Endothelial cell of umbilical vein (primary cell): ENCODE results near the gene MFRP. TPM values are rescaled to one million over a fixed set of nuclear protein-coding genes. Genes with fewer than 3 reads are reported as not detected.

Experiments used
- BruUV-seq: library from RNA; stranded (reverse); fragments of 400-500 nt; replicated peaks from 2 replicates; lab custom pipeline; 2021; lab: Mats Ljungman, UMichigan
- CTCF ChIA-PET: fragments of 300-600, 350-600 bp; sonication (Branson Sonifier 250); formaldehyde crosslinking; loops from one replicate; lab custom pipeline; 2021; ENCODE audit warnings: antibody characterized with exemption, inconsistent platforms; lab: Charles Lee
- POLR2A ChIA-PET: fragments of 300-600, 350-600 bp; sonication (Branson Sonifier 250); formaldehyde crosslinking; loops from one replicate; lab custom pipeline; 2021; ENCODE audit warnings: antibody characterized with exemption, inconsistent platforms; lab: Charles Lee
- DNase-seq: peaks from one replicate; pipeline ENCODE4 v3.0.0-alpha.2; 2011; ENCODE audit warnings: low read depth, low spot score
- FAIRE-seq: peaks from 2 replicates; lab custom pipeline; 2011; peaks lifted over from hg19 to GRCh38; lab: Jason Lieb, UNC
- H2AFZ ChIP-seq: 2 replicates; pipeline ENCODE4 v1.6.0; 2012; ENCODE audit warnings: low read depth, low read length, control low read depth, inconsistent platforms
- H3K27ac ChIP-seq: 2 replicates; pipeline ENCODE4 v1.5.1; 2011; ENCODE audit warnings: low read depth, mild to moderate bottlenecking, control low read depth, low read length, moderate library complexity; ENCODE audit not compliant: insufficient read depth
- H3K27me3 ChIP-seq, 2 experiments: 2 replicates each; pipeline versions ENCODE4 v1.6.0 to v1.6.1; 2011; ENCODE audit warnings: low read length in 2 of 2, mixed read lengths in 1 of 2; ENCODE audit not compliant: control insufficient read depth in 2 of 2, insufficient read depth in 2 of 2
- H3K36me3 ChIP-seq, 2 experiments: 2 replicates in 1 of 2; 3 replicates in 1 of 2; pipeline ENCODE4 v1.5.1; 2011; ENCODE audit warnings: low read length in 2 of 2, mild to moderate bottlenecking in 1 of 2, moderate library complexity in 1 of 2; ENCODE audit not compliant: control insufficient read depth in 2 of 2, insufficient read depth in 2 of 2; ENCODE audit errors: extremely low read depth in 1 of 2
- H3K4me1 ChIP-seq: 3 replicates; pipeline ENCODE4 v1.5.1; 2011; ENCODE audit warnings: mild to moderate bottlenecking, low read length; ENCODE audit not compliant: control insufficient read depth, insufficient read depth; ENCODE audit errors: extremely low read depth
- H3K4me2 ChIP-seq: 2 replicates; pipeline ENCODE4 v1.6.1; 2011; ENCODE audit warnings: low read length, control low read depth, mixed read lengths; ENCODE audit not compliant: insufficient read depth
- H3K4me3 ChIP-seq, 3 experiments: fragments of 200-600 bp in 1 of 3; sonication (generic), shearing (Covaris generic) in 1 of 3; replicated peaks in 1 of 3; 2 replicates each; pipeline ENCODE4 v1.5.1; 2011 to 2016; ENCODE audit warnings: control low read depth in 3 of 3, low read length in 3 of 3, mild to moderate bottlenecking in 2 of 3, inconsistent platforms in 1 of 3, low read depth in 1 of 3, moderate library complexity in 1 of 3; ENCODE audit not compliant: insufficient read depth in 1 of 3
- H3K79me2 ChIP-seq: 2 replicates; pipeline ENCODE4 v1.6.0; 2012; ENCODE audit warnings: low read length, inconsistent platforms; ENCODE audit not compliant: control insufficient read depth, insufficient read depth
- H3K9ac ChIP-seq: replicated peaks from 2 replicates; pipeline ENCODE3; 2011; ENCODE audit warnings: low read length, control low read depth; ENCODE audit not compliant: insufficient read depth; ENCODE audit errors: extremely low read depth
- H3K9me1 ChIP-seq: replicated peaks from 3 replicates; pipeline ENCODE4 v1.6.0; 2011; ENCODE audit warnings: mild to moderate bottlenecking, low read length; ENCODE audit not compliant: control insufficient read depth, insufficient read depth; ENCODE audit errors: extremely low read depth
- H3K9me3 ChIP-seq: replicated peaks from 2 replicates; pipeline ENCODE4 v1.5.1; 2012; ENCODE audit warnings: low read length, inconsistent platforms; ENCODE audit not compliant: control insufficient read depth, insufficient read depth
- H4K20me1 ChIP-seq: replicated peaks from 2 replicates; pipeline ENCODE3; 2011; ENCODE audit warnings: mild to moderate bottlenecking, low read length; ENCODE audit not compliant: control insufficient read depth, insufficient read depth; ENCODE audit errors: extremely low read depth
- FOS ChIP-seq: IDR thresholded peaks from 2 replicates; pipeline ENCODE4 v1.6.1; 2011; ENCODE audit warnings: mild to moderate bottlenecking, low read length, moderate library complexity, borderline replicate concordance; ENCODE audit not compliant: insufficient read depth
- GATA2 ChIP-seq: IDR thresholded peaks from 2 replicates; pipeline ENCODE4 v1.7.0; 2011; ENCODE audit warnings: low read depth, mild to moderate bottlenecking, moderate library complexity, mixed read lengths, low read length; ENCODE audit not compliant: insufficient read length, insufficient read depth
- JUN ChIP-seq: IDR thresholded peaks from 2 replicates; pipeline ENCODE4 v1.6.1; 2011; ENCODE audit warnings: borderline replicate concordance, low read depth; ENCODE audit not compliant: insufficient read length, insufficient read depth
- MYC ChIP-seq: IDR thresholded peaks from one replicate; pipeline ENCODE4 v1.6.1; 2011; ENCODE audit warnings: mild to moderate bottlenecking, low read depth, low read length
- POLR2A ChIP-seq: IDR thresholded peaks from 2 replicates; pipeline ENCODE4 v1.6.1; 2012; ENCODE audit warnings: low read depth, mild to moderate bottlenecking, control low read depth, low read length
- POLR2AphosphoS5 ChIP-seq: IDR thresholded peaks from 2 replicates; pipeline ENCODE4 v1.6.1; 2012; ENCODE audit warnings: low read depth, mild to moderate bottlenecking, control low read depth, low read length, moderate library complexity; ENCODE audit not compliant: insufficient read depth
- dilution Hi-C: fragments of 300-500 bp; cut with MboI; formaldehyde crosslinking; loops from one replicate; pipeline ENCODE4 v1.15.0; 2019; ENCODE audit warnings: low sequenced_read_pairs; ENCODE audit not compliant: extremely low pct_ligation_motif_present
- intact Hi-C: fragments of 100-400 bp; cut with micrococcal nuclease; formaldehyde crosslinking; loops from one replicate; pipeline ENCODE4 v1.10.0; 2022
- polyA plus RNA-seq, 4 experiments: library from polyadenylated mRNA; depleted of rRNA in 3 of 4; stranded (reverse) in 3 of 4; unstranded in 1 of 4; fragments of >200 nt; gene quantifications; 2 replicates each; pipeline versions ENCODE4 v1.2.1 to v1.2.3, GENCODE V29; 2011 to 2012; ENCODE audit warnings: missing spikeins in 1 of 4
- total RNA-seq: library from RNA; stranded (reverse); gene quantifications from 2 replicates; pipeline ENCODE4 v1.2.3, GENCODE V29; 2021
- TF ChIP-seq, protein P1 (sequence below): IDR thresholded peaks from 2 replicates; pipeline ENCODE4 v1.6.1; 2011; ENCODE audit not compliant: insufficient read depth, insufficient read length
- TF ChIP-seq, protein P2 (sequence below), 2 donors: IDR thresholded peaks; 1 replicate in 1 of 2; 2 replicates in 1 of 2; pipeline ENCODE4 v1.5.1; 2011; ENCODE audit warnings: low read length in 2 of 2, mild to moderate bottlenecking in 2 of 2, moderate library complexity in 2 of 2, control low read depth in 1 of 2, inconsistent platforms in 1 of 2, low read depth in 1 of 2; ENCODE audit not compliant: insufficient read depth in 1 of 2; ENCODE audit errors: extremely low read depth in 1 of 2

Gene MFRP
- total and polyA plus RNA-seq, 2 donors (not counting 3 experiments of a cell fraction or from before 2014, with no cell fraction given): 0.08 TPM; not detected in 1

DNA sequence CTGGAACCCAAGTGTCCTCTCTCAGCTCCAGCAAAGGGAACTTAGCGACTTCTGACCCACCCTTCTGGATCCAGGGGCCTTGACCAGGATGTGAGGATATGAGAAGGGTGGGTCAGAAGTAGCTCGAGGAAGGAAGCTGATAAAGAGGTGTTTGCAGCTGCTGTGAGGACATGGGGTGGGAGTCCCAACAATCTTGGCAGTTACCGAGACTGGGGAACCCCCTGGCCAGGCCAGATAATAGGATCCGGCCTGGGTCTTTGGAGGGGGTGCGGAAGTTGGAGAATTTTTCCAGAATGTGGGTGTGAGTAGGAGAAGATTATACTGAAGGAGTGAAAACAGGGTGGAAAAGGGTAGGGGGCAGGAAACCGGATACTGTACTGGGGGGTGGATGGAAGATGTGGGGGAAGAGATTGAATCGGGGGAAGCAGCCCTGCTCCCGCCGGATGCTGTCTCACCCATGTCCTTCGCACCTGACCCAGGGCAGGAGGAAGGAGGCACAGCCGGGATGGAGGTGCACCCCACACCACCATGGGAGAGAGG, 26.7 kb downstream of the MFRP start:
- no peak overlapping the region for H2AFZ ChIP-seq
- H3K4me1 ChIP-seq: peaks cover 56% of the 10 kb centered on the region

More for the DNA sequence above, 26.7 kb downstream of the MFRP start:
- Histone ChIP-seq H3K9ac (peak overlapping the region; percentile 61), H3K27me3 (no peaks in the 10 kb centered on the region), H3K27ac (peak overlapping the region; percentile 93), H4K20me1 (no peaks in the 10 kb centered on the region), H3K4me3 (no peak overlapping the region), H3K36me3 (peaks cover 1 to 3% of the 10 kb centered on the region in 2 experiments), H3K9me3 (no peaks in the 10 kb centered on the region), H3K79me2 (peaks cover 27% of the 10 kb centered on the region), H3K9me1 (no peaks in the 10 kb centered on the region), H3K4me2 (peak overlapping the region; percentile 6)
- POLR2A ChIA-PET: interaction anchor here (0.6 to 2.2 kb wide), 3 partner anchors 12 to 221 kb away, joined by 6 to 18 read pairs (median 17); no protein-coding TSS in a partner anchor
- DNase-seq (peak; percentile 85), FAIRE-seq (peak; percentile 99)
- TF ChIP-seq, protein P1, sequence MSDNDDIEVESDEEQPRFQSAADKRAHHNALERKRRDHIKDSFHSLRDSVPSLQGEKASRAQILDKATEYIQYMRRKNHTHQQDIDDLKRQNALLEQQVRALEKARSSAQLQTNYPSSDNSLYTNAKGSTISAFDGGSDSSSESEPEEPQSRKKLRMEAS: no peak
- TF ChIP-seq POLR2A (peak; percentile 48), POLR2AphosphoS5 (peak; percentile 86), MYC (peak; percentile 58), FOS (peak; percentile 67), GATA2 (peak; percentile 92), JUN (no peak)
- TF ChIP-seq, protein P2, sequence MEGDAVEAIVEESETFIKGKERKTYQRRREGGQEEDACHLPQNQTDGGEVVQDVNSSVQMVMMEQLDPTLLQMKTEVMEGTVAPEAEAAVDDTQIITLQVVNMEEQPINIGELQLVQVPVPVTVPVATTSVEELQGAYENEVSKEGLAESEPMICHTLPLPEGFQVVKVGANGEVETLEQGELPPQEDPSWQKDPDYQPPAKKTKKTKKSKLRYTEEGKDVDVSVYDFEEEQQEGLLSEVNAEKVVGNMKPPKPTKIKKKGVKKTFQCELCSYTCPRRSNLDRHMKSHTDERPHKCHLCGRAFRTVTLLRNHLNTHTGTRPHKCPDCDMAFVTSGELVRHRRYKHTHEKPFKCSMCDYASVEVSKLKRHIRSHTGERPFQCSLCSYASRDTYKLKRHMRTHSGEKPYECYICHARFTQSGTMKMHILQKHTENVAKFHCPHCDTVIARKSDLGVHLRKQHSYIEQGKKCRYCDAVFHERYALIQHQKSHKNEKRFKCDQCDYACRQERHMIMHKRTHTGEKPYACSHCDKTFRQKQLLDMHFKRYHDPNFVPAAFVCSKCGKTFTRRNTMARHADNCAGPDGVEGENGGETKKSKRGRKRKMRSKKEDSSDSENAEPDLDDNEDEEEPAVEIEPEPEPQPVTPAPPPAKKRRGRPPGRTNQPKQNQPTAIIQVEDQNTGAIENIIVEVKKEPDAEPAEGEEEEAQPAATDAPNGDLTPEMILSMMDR (IDR thresholded peaks at IDR 0.05; ENCODE audit: extremely low read depth in 1 of 2, insufficient read depth in 1 of 2, low read depth in 1 of 2, low read length in 2 of 2): no peak
- no TSS peak for BruUV-seq
- CTCF ChIA-PET: interaction anchor here (1.4 to 15.9 kb wide), 5 partner anchors 12 to 114 kb away, joined by 3 to 301 read pairs (median 17); partner anchors contain the start of genes C1QTNF5 and CBL
- intact Hi-C loops: loop anchor here (2.0 to 5.0 kb wide), 7 partner anchors 57 to 707 kb away; partner anchors contain the start of genes DDX6, USP2 and VPS11
- dilution Hi-C loops: no loop called here
